SHP77 treated with DMSO at 0.1 percent for 48 hours (cell line): ENCODE results near the gene PLA2G12A.

Source experiments
- DNase-seq: peaks from one replicate; lab custom pipeline; 2025; lab: John Stamatoyannopoulos, UW

Gene PLA2G12A

GRCh38 chr4:109729718-109730618 is at the start of gene PLA2G12A:
Gene PLA2G12A (minus strand): TSS chr4:109730070. CDS start chr4:109729809, 261 bp downstream.
- DNase-seq, result peak; percentile 3

- no peak for DNase-seq
Observed at GRCh38 chr4:109764789-109765402, 35.0 kb upstream of the PLA2G12A start.

GRCh38 chr4:109764376-109764775 is 34.5 kb upstream of the PLA2G12A start:
- DNase-seq, result no peak

- no peak for DNase-seq
Observed at GRCh38 chr4:109760682-109761081, 30.8 kb upstream of the PLA2G12A start.

GRCh38 chr4:109755656-109756055 is 25.8 kb upstream of the PLA2G12A start:
- DNase-seq, result no peak

- DNase-seq, result no peak
Observed at GRCh38 chr4:109754093-109754857, 24.4 kb upstream of the PLA2G12A start.

GRCh38 chr4:109752525-109752924 is 22.7 kb upstream of the PLA2G12A start:
- no peak for DNase-seq

- no peak for DNase-seq
Observed at GRCh38 chr4:109751852-109752251, 22.0 kb upstream of the PLA2G12A start.

GRCh38 chr4:109750652-109751244 is 20.9 kb upstream of the PLA2G12A start:
- DNase-seq, result no peak

- no peak for DNase-seq
Observed at GRCh38 chr4:109749388-109750082, 19.7 kb upstream of the PLA2G12A start.

GRCh38 chr4:109748114-109748513 is 18.2 kb upstream of the PLA2G12A start:
- DNase-seq, result no peak

- DNase-seq, result no peak
Observed at GRCh38 chr4:109746728-109747127, 16.9 kb upstream of the PLA2G12A start.

GRCh38 chr4:109745830-109746229 is 16.0 kb upstream of the PLA2G12A start:
- DNase-seq, result no peak

- no peak for DNase-seq
Observed at GRCh38 chr4:109739547-109739946, 9.7 kb upstream of the PLA2G12A start.

- DNase-seq, result no peak
Observed at GRCh38 chr4:109738104-109738872, 8.4 kb upstream of the PLA2G12A start.

GRCh38 chr4:109735566-109736365 is 5.9 kb upstream of the PLA2G12A start:
- no peak for DNase-seq

- no peak for DNase-seq
Observed at GRCh38 chr4:109733728-109734127, 3.9 kb upstream of the PLA2G12A start.

- DNase-seq, result no peak
Observed at GRCh38 chr4:109730619-109731545, 1.0 kb upstream of the PLA2G12A start.
